ENCODE data around the gene CTCF. TPM values are rescaled to one million over a fixed set of nuclear protein-coding genes. Genes with fewer than 3 reads are reported as not detected.

CTCF gene
- total RNA-seq, 2 experiments from 2014 or later = 43.8 to 46.4 TPM

- ChIA-PET POLR2A (interaction anchor here (0.6 to 6.0 kb wide), 3 partner anchors 11 to 117 kb away, joined by 3 to 60 read pairs (median 3); partner anchors contain the start of gene CTCF), CTCF (interaction anchor here (1.1 to 2.3 kb wide), 3 partner anchors 12 to 30 kb away, joined by 3 to 8 read pairs (median 3); no protein-coding TSS in a partner anchor)
- H3K4me3 ChIP-seq (ENCODE audit: low read length) = no peak overlapping the region
- Mint-ChIP-seq H3K27ac (peak overlapping the region; percentile 30), H3K9me3 (no peaks in the 10 kb centered on the region), H3K27me3 (no peaks in the 10 kb centered on the region), H3K4me3 (no peak overlapping the region), H3K4me1 (ENCODE audit: low read depth) (peaks cover 66% of the 10 kb centered on the region), H3K36me3 (ENCODE audit: low read depth) (peaks cover 21% of the 10 kb centered on the region)
- no peaks in the 10 kb centered on the region for H3K27me3 ChIP-seq (ENCODE audit: control insufficient read depth in 1 of 2, insufficient read depth in 2 of 2, low read length in 2 of 2)
- no peak for TF ChIP-seq CTCF (IDR thresholded peaks at IDR 0.05)
- H3K27ac ChIP-seq (ENCODE audit: low read depth in 1 of 2, low read length in 2 of 2) = no peak overlapping the region
- intact Hi-C loops (cut with DNase I, micrococcal nuclease) = no loop called here
- peaks cover under 1% of the 10 kb centered on the region for H3K36me3 ChIP-seq (ENCODE audit: insufficient read depth, low read length)
- H3K4me1 ChIP-seq (ENCODE audit: insufficient read depth, low read length) = peaks cover 67% of the 10 kb centered on the region
- ATAC-seq (ENCODE audit: poor library complexity) = no peak
- DNase-seq = no peak
- H3K9me3 ChIP-seq (ENCODE audit: control insufficient read depth in 1 of 2, insufficient read depth in 1 of 2, low read length in 2 of 2) = no peaks in the 10 kb centered on the region
Measured at GRCh38 chr16:67551091-67551490, 11.2 kb upstream of the CTCF start.

DNA sequence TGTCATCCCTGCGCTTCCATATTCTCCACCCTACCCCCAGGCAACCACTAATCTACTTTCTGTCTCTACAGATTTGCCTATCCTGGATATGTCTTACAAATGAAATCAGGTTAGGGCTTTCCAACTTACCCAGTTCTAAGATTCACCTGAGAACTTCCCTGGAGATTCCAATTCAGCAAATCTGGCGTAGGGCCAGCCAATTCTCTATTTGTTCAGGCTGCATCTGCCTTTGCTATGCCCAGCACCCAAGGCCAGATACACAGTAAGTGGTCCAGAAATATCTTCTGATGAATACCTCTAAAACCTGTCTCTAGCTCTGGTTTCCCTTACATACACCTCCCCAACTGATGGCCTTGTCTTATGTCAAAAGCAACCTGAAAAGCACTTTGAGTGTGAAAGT, 10.4 kb upstream of the CTCF start:
- Mint-ChIP-seq H3K4me1 (ENCODE audit: low read depth) (peaks cover 63% of the 10 kb centered on the region), H3K4me3 (no peak overlapping the region)
- ATAC-seq (ENCODE audit: poor library complexity) = no peak

GRCh38 chr16:67552476-67552875, 9.8 kb upstream of the CTCF start:
- ChIA-PET POLR2A (interaction anchor here (6.0 kb wide), 1 partner anchor 9 kb away, joined by 60 read pairs; the partner anchor contains the start of gene CTCF), CTCF (interaction anchor here (1.5 kb wide), 1 partner anchor 31 kb away, joined by 5 read pairs; no protein-coding TSS in a partner anchor)
- peaks cover 68% of the 10 kb centered on the region for H3K4me1 ChIP-seq (ENCODE audit: insufficient read depth, low read length)
- no peaks in the 10 kb centered on the region for H3K36me3 ChIP-seq (ENCODE audit: insufficient read depth, low read length)
- Mint-ChIP-seq H3K9me3 (no peaks in the 10 kb centered on the region), H3K4me1 (ENCODE audit: low read depth) (peaks cover 60% of the 10 kb centered on the region), H3K36me3 (ENCODE audit: low read depth) (peaks cover 13% of the 10 kb centered on the region), H3K27ac (peak overlapping the region; percentile 82), H3K4me3 (peak overlapping the region; percentile 49), H3K27me3 (no peaks in the 10 kb centered on the region)
- H3K27ac ChIP-seq (ENCODE audit: low read depth in 1 of 2, low read length in 2 of 2) = no peak overlapping the region
- ATAC-seq (ENCODE audit: poor library complexity) = no peak
- intact Hi-C loops (cut with DNase I, micrococcal nuclease) = no loop called here
- no peaks in the 10 kb centered on the region for H3K27me3 ChIP-seq (ENCODE audit: control insufficient read depth in 1 of 2, insufficient read depth in 2 of 2, low read length in 2 of 2)
- H3K9me3 ChIP-seq (ENCODE audit: control insufficient read depth in 1 of 2, insufficient read depth in 1 of 2, low read length in 2 of 2) = no peaks in the 10 kb centered on the region
- no peak overlapping the region for H3K4me3 ChIP-seq (ENCODE audit: low read length)
- TF ChIP-seq CTCF (IDR thresholded peaks at IDR 0.05) = no peak
- DNase-seq = peak in 1 of 14 experiments; percentile 34

More for the DNA sequence above, 10.4 kb upstream of the CTCF start:
- Mint-ChIP-seq H3K27me3 (no peaks in the 10 kb centered on the region), H3K36me3 (ENCODE audit: low read depth) (peaks cover 13% of the 10 kb centered on the region), H3K9me3 (no peaks in the 10 kb centered on the region), H3K27ac (peak overlapping the region; percentile 82)
- Histone ChIP-seq H3K4me1 (ENCODE audit: insufficient read depth, low read length) (peaks cover 69% of the 10 kb centered on the region), H3K4me3 (ENCODE audit: low read length) (no peak overlapping the region), H3K27ac (ENCODE audit: low read depth in 1 of 2, low read length in 2 of 2) (peak overlapping the region in 1 of 2 donors; percentile 10), H3K36me3 (ENCODE audit: insufficient read depth, low read length) (no peaks in the 10 kb centered on the region), H3K27me3 (ENCODE audit: control insufficient read depth in 1 of 2, insufficient read depth in 2 of 2, low read length in 2 of 2) (no peaks in the 10 kb centered on the region), H3K9me3 (ENCODE audit: control insufficient read depth in 1 of 2, insufficient read depth in 1 of 2, low read length in 2 of 2) (no peaks in the 10 kb centered on the region)
- TF ChIP-seq CTCF (IDR thresholded peaks at IDR 0.05) = no peak
- intact Hi-C loops (cut with DNase I, micrococcal nuclease) = no loop called here
- ChIA-PET POLR2A (interaction anchor here (6.0 kb wide), 1 partner anchor 10 kb away, joined by 60 read pairs; the partner anchor contains the start of gene CTCF), CTCF (interaction anchor here (1.2 to 1.5 kb wide), 2 partner anchors 16 to 31 kb away, joined by 3 to 5 read pairs; no protein-coding TSS in a partner anchor)
- no peak for DNase-seq

Measured in CD4-positive, alpha-beta T cell (primary cell).